ENCODE measurements around the gene MAP7.

MAP7 gene

DNA sequence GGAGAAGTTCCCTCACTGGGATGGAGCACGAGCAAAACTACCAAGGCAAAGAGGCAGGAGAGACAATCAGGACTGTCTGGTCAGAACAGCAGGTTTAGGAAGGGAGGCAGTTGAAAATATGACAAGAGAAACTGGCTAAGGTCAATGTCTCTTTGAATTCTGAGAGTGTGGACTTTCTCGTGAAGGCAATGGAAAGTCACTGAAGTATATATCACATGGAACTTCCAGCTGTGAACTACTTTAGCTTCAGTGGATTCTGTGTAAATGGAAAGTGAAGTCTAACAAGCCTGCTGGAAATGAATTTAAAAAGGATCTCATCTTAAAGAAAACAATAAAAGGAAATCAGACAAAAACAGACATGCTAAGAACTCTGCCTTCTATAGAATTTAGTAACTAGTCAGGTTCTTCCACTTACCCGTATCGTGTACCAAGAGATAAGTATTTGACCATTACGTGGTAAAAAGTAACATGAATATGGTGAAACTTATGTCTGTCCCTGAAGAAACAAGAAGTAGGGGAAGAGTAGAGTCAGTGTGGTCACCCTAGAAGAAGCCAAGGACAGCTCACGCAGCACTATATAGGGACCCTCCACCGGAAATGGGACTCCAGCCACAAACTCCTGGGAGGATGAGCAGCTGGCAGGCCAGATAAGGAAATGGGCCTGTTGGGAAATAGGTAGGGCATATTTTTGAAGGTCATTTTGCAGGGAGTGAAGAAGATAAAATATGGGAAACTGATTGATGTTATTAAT, 123.4 kb downstream of the MAP7 start:
- no peak for DNase-seq (ENCODE audit: extremely low read depth in 1 of 2, low read depth in 1 of 2)

DNA sequence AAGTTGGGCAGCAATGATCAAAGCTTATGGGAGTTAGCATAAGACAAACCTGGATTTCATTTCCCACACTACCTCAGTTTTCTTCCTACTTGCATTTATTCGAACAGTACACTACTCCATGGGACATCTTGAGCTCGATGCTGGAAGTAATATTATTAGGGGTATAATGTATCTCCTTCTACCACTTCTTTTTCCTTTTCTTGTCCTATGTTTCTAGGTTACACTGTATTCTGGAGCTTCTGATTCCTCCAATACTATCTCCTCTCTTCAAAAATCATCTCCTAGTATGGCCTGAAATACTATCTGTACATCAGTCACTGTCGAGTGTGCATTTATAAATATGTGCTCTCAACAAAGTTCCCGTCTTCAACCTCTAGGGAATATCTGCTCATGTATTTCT, 124.4 kb downstream of the MAP7 start:
- DNase-seq (ENCODE audit: extremely low read depth in 1 of 2, low read depth in 1 of 2), result no peak

- DNase-seq (ENCODE audit: extremely low read depth in 1 of 2, low read depth in 1 of 2), result no peak
Measured at GRCh38 chr6:136424901-136425300, 125.3 kb downstream of the MAP7 start.

GRCh38 chr6:136424450-136424849, 125.8 kb downstream of the MAP7 start:
- no peak for DNase-seq (ENCODE audit: extremely low read depth in 1 of 2, low read depth in 1 of 2)

DNA sequence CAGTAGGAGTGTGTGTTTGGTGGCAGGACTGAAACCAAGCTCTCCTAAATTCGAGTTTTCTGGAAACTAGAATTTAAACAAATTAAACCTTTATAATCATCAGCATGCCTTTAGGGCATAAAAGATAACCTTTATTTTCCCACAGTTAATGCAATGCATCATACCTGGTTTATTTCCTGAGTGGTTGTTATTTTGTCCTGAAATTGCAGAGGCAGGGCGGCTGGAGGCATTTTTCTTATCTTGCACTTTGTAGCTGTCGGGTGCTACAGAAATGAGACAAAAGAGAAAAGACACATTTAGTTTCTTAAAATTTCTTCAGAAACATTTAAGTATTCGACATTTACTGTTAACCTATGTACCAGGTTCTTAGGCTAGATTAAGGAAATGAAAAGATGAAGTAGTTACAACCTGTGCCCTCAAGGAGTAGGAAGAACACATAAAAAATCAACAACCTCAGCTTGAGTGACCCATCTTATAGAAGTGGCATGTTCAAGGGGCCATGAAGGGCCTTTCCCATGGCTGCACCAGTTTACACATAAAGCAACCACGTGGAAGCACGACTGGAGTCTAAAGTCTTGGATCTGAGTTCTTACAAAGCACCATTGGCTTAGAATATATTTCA, 128.6 kb downstream of the MAP7 start:
- DNase-seq (ENCODE audit: extremely low read depth in 1 of 2, low read depth in 1 of 2), result no peak

GRCh38 chr6:136420853-136421252, 129.4 kb downstream of the MAP7 start:
- no peak for DNase-seq (ENCODE audit: extremely low read depth in 1 of 2, low read depth in 1 of 2)

DNA sequence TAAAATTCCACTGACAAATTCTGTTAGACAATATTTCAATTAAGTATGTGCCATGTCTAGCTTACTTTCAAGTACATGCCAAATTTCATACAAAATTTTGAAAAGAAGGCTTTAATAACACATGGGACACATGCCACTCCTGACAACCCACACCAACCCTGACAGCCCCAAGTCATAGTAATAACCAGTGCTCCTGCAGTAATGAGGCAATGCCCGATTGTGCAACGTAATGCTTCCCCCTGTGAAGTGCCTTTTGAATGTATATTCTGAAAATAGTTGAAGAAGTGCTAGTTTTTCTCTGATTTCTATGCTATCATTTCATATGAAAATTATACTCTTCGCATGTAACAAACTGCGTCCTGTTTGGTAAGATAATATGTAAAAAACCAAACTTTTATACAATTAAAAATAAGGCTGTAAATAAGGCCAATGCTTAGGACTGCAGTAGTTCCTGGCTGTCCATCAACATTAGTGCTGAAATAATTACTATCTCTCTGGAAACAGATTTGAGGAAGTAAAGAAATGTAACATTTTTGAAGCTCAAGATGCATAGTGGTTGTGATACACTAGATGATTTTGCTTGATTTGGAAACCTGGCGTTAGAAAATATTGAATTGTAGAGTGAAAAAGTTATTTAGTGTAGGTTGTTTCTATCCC, 134.7 kb downstream of the MAP7 start:
- no peak for DNase-seq (ENCODE audit: extremely low read depth in 1 of 2, low read depth in 1 of 2)

GRCh38 chr6:136412410-136412809, 137.8 kb downstream of the MAP7 start:
- no peak for DNase-seq (ENCODE audit: extremely low read depth in 1 of 2, low read depth in 1 of 2)

DNA sequence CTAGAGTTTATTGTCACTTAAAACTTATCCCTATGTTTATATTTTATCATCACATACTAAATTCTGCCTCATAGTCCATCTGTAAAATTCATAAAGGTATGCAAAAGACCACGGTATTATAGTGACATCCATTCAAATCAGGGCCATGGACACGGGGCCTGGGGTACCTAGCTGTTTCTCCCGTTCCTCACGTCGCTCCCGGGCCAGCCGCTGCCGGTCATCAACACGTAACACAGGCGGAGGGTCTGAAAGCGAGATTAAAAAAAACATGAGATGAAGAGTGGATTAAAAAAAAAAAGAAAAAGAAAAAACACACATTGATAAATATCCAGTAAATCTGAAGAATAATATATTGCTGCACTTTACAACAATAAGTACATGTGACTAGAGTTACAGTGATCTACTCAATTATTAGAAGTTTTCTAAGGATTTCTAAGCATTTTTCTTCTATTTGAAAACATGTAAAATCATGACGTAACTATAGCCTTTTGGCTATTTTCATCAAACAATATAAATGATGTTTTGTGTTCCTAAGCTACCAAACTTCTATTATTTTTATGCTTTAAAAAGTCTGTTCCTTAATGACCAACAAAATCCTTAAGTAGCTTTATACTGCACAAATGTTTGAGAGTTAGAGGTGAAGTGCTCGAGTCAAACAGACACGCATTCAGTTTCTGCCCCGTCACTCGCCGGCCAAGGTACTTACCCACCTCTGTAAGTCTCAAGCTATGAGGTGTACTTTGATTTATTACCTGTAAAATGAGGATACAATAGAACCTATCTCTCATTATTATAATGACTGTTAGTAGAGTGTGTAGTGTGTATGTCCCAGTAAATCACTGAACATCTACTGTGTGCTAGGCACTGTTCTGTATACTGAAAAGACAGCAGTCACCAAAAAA, 138.5 kb downstream of the MAP7 start:
- DNase-seq (ENCODE audit: extremely low read depth in 1 of 2, low read depth in 1 of 2), result no peak

DNA sequence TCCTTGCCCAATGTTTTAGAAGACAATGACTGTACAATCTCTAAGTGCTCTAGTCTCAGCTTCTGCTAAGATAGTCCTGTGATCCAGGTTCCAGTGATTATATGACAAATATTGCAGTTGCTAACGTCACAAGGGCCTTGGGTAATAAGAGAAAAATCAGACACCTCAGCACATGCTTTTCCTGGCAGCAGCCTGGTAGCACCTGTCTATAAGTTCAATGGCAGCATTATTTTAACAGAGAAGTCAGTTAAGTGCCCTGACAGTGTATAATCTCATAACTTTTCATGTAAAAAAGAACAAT, 139.2 kb downstream of the MAP7 start:
- no peak for DNase-seq (ENCODE audit: extremely low read depth in 1 of 2, low read depth in 1 of 2)

- no peak for DNase-seq (ENCODE audit: extremely low read depth in 1 of 2, low read depth in 1 of 2)
Measured at GRCh38 chr6:136410201-136411024, 139.8 kb downstream of the MAP7 start.

GRCh38 chr6:136409597-136409996, 140.6 kb downstream of the MAP7 start:
- no peak for DNase-seq (ENCODE audit: extremely low read depth in 1 of 2, low read depth in 1 of 2)

DNA sequence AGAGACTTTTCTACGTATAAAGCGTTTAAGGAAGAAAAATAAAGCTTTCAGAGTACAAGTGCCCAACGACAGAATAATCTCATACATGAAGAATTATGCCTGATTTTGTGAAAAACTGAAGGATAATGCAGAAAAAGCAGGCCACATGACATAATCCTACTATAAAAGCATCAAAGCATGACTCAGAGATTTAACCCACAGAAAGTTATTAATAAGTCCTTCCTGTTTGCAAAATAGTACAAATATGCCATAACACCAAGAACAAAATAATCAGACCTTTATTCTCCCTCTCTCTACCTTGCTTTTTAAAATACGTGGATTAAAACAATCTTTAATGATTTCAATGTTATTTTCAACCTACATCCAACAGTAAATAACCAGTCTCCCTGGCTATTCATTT, 142.0 kb downstream of the MAP7 start:
- no peak for DNase-seq (ENCODE audit: extremely low read depth in 1 of 2, low read depth in 1 of 2)

DNA sequence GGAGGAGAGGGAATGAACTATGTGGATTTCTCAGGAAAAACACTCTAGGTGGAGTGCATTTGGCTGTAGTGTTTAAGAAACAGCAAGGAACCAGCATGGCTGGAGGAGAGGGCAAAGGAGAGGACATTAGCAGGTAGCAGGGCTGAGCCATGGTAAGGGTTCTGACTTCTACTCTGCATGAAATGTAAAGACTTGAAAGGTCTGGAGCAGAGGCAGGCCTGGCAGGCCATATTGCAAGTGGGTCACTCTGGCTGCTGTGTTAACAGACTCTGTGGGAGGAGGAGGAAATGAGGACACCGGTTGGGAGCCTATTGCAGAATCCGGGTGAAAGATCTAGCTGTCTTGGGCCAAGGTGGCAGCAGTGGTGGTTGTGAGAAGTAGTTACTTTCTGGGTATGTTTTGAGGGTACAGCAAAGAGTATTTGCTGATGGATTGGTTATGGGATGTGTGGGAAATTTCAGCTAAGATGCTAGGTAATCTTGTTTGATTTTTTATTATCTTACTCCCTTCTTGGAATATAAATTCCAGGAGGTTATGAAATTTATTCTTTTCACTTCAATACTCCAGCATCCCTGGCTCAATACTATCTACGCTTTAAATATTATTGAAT, 144.7 kb downstream of the MAP7 start:
- no peak for DNase-seq (ENCODE audit: extremely low read depth in 1 of 2, low read depth in 1 of 2)

- no peak for DNase-seq (ENCODE audit: extremely low read depth in 1 of 2, low read depth in 1 of 2)
Measured at GRCh38 chr6:136404627-136405419, 145.4 kb downstream of the MAP7 start.

DNA sequence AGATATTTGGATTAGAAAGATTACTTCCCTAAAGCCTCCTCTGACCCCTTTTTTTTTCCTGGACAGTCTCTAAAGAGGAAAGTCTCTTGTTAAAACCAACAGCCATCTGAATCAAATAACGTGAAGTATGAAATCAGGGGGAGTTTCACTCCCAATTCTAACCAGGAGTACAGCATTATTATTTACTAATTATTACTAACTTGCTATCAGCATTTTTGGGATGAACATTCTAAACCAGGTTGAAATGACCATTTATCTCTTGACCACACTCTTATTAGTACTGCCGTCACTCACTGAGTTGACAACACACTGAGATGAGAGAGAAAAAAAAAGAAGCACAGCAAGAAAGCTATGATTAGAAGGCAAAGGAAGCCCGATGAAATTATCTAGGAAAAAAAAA, 146.2 kb downstream of the MAP7 start:
- no peak for DNase-seq (ENCODE audit: extremely low read depth in 1 of 2, low read depth in 1 of 2)

DNA sequence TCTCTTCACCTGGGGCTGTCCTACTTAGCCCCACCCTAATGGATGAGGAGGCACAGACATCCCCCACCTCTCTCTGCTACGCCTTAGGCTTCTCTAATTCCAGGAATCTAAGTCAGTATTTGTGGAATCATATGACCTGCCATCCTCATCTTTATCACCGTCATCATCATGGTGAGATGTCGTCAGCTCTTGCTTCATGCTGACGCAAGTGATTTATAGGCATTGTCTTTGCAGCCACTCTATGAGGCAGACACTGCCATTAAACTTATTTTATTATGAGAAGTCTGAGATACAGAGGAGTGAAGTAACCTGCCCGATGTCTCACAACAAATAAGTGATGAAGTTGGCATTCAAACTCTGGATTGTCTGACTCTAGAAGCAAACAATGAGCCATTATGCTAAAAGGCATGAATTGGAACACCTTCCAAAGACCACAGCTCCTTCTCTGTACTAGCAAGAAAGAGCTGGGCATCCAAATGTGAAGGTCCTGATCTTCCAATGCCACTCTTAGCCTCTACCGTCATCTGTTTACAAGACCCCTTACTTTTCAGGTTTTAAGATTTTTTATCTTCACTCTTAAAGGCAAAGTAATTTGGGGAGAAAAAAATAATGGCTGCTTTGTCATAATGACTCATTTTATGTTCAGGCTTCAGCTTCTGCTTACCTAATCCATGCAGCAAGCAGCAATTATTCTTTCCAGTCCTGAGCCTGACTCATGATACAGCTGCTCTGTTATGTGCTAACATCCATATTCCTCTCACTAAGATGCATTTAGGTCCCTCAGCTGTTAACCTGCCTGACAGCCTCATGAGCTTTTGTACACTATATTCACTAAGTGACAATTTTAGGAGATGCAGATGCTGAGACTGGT, 146.9 kb downstream of the MAP7 start:
- no peak for DNase-seq (ENCODE audit: extremely low read depth in 1 of 2, low read depth in 1 of 2)

DNA sequence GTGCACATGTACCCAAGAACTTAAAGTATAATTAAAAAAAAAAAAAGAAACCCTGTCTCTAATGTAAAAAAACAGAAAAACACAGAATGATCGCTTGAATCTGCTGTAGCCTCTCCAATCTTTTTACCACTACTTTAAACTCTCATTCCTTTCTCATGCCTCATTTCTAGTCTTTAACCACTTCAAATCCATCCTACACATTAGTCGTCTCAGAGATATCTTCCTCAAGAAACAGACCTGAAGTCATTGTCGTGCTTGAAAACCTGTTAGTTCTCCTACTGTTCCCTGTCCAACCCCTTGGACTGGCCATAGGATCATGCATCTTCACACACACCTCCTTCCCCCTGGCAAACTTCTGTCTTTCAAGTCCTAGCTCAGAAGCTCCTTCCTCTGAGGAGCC, 148.5 kb downstream of the MAP7 start:
- no peak for DNase-seq (ENCODE audit: extremely low read depth in 1 of 2, low read depth in 1 of 2)
